ENCODE data around the gene SSR2.
"Not testable (repeated sequence)": the region's sequence is repeated elsewhere in the genome, so short reads cannot be mapped to it uniquely, and the experiment has no call there.

SSR2 gene

DNA sequence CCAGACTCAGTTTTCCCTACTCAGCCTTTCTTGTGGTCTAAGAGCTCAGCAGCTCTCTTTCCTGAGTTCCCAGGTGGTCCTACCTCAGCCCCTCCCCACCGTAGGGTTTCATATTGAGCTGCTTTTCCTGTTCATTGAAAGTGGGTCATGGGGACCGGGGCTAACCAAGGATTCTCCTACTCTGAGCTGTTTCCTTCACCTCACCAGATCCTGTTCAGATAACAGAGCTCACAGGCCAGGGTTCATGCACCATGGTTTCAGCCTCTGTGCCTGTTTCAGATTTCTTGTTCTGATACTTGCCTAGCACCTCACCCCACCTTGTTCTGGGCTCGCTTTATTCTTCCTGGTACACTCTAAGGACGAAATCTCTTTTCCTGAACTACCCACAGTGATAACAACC lies 24.3 kb upstream of the SSR2 start:
- DNase-seq = no peak

DNA sequence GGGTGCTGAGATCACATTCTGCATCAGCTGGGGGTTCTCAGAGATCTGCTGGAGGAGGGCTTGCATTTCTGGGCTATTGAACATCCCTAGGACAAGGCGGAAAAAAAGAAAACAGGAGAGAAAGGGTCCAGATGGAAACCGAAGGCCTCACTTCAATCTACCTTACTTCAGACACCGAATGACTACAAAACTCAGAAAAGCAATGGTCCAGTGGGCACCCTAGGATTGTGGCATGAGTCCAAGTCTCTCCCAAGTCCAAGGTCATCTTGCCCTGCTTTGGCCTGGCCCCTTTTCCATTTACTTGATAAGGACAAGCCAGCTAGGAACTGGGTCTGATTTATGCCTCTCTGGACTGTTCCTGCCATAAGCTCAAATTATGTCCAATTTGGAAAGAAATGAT lies 22.1 kb upstream of the SSR2 start:
- DNase-seq = no peak

DNA sequence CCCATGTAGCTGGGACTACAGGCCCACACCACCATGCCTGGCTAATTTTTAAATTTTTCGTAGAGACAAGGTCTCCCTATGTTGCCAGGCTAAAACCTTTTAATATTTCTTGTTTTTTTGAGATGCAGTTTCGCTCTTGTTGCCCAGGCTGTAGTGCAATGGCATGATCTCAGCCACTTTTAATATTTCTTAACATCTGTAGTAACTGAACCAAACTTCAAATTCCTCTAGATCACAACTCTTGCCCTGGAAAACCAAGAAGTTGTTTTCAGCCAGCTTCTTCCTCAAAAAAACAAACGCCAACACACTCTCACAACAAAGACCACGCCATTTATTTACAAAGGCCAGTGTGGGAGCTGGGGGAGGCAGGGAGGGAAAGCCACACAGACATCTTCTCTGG lies 14.2 kb upstream of the SSR2 start:
- not testable (repeated sequence) for DNase-seq

DNA sequence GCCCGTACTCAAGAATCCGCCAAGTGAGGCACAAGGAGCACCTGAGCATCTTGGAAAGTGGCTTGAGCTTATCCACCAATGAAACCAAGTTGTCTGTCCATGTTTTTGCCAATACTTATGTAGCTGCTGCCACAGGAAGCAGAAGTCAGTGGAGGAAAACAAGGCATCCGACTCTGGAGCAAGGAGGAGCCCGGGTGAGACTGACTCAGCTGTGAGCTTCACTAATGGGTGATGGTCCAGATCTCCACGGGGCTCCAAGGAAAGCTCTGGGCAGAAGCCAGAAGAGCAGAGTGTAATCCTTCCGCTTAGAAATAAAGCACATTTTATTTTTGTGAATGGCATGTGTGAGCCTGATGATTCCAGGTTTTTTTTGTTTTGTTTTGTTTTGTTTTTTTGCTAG lies 12.3 kb upstream of the SSR2 start:
- no peak for DNase-seq

DNA sequence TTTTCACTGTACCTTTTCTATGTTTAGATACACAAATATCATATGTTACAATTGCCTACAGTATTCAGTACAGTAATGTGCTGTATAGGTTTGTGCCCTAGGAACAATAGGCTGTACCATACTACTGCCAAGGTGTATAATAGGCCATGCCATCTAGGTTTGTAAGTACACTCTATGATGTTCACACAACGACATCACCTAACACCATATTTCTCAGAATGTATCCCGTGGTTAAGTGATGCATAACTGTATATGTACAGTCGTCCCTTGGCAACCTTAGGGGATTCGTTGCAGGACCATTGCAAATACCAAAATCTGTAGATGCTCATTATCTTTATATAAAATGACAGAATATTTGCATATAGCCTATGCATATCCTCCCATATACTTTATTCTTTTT lies 5.8 kb upstream of the SSR2 start:
- no peak for DNase-seq

DNA sequence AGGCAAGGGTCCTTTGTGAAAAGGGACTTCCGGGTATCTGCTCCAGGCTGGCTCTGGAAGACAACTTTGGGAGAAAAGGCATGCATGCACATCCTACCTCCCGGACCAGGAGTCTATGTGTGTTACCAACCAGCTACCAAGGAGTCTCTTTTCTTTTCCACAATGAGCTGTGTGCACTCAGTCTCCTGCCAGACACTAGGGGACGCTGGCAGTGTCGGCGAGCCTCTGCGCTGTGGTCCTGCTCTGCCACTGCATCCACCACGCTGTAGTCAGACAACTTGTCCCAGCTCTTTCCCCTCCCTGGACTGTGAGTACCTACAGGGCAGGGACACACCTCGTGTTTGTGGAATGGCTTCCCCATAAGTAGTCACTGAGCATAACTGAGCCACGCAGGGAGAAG lies 5.1 kb upstream of the SSR2 start:
- DNase-seq = no peak

DNA sequence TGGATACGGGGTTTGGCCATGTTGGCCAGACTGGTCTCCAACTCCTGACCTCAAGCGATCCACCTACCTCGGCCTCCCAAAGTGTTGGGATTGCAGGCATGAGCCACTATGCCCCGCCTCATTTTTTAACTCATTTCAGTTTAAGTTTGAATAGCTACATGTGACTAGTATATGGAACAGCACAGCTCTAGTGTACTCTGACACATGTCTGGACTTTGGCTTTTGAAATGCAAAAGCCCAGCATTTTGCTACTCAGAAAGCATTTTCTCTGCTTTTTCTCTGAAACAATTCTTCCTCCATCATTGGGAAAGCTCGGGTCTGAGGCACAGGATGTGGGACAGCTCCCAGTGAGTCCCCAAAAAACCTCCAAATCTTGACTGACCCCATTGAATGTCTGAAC lies 4.0 kb upstream of the SSR2 start:
- DNase-seq = no peak

DNA sequence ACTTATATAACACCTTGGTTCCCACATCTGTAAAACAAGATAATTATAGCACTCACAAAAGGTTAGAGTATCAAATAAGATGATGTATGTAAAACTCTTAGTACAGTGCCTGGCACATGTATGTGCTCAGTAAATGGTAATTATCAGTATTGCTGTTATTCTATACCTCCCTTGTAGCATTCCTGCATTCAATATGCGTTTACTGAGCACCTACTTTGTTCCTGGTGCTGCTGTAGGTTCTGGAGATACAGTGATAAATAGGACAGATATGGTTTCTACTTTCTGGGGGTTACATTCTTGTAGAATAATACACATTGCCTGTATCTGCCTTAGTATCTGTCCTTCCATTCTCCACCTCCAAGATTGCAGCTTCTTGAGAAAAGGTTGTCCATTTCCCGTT lies 1.2 kb upstream of the SSR2 start:
- DNase-seq = no peak

DNA sequence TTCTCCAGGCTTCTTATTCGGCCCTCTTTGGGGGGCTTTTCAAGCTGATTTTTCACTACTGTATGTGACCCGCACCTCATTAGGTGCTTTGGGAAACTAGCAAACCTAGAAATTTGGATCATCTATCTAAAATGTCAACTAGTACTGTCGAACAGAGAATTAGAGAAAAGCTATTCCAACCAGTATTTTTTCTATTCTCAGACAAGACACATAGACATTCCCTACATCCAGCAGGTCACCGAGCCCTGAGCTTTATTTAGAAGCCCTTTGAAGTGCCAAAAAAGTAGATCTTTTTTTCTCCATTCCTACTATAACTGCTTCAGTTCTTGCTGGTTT lies 310 bp upstream of the SSR2 start:
- no peak for DNase-seq

DNA sequence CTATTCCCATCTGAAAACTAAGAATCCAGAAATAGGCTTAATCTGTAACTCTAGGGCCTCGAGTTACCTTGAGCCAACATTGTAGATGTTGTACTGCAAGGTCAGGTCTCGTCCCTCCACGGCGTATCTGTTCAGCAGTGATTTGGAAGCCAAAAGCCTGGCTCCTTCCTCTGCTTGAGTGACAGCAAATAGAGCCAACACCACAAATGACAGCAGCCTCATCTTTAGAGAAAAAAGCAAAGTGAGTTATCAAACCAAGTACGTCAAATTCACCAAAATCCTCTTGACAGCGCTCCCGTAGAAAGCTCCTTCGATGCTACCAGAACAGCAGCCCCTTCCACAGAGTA lies 832 bp downstream of the SSR2 start:
- no peak for DNase-seq

DNA sequence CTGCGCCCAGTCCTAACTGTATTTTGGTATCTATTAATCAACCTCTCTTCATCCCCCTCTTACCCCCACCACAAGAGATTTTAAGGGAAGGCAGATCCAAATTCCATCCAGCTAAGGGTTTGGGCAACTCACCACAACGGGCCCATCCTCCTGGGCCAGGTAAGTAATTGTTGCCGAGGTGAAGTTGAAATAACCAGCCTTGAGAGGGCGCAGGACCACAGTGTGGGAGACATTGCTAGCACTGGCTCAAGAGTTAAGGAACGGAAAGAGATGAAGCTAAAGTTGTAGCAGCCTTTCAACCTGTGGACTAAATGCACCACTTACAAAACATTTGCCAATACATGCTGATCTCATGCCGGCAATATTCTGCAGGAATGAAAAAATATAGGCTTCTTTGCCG lies 5.9 kb downstream of the SSR2 start:
- DNase-seq = no peak

DNA sequence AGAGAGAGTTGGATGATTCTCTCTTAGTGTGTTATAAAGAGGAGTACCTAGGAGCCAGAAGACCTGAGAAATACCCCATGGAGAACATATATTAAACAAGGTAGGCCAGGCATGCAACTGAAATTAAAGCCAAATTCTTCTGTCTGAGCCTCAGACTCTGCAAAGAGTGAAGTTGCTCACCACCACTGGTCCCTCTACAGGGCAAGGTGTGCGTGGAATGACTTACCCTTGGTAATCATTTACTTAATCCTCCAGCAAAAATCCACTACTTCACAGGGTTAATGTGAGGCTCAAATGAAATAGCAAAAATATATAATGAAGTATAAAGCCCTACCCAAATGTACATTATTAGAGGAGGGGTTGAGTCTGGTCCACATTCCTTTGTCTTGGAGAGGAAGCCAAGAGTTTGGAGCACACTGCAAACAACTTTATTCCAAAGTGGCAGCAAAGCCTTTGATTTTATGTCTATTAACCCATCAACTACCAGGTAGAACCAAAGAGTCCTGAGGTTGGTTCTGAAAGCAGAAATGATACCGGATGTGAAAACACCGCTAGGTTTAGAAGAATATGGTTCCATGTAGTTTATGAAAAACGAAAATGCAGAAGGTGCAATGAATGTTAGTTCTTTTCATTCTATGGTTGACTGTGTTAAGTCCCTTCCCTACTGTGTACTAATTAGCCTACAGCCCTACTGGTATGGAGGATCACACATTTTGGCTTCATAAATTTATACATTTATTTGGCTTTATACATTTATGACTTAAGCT lies 8.5 kb downstream of the SSR2 start:
- no peak for DNase-seq

DNA sequence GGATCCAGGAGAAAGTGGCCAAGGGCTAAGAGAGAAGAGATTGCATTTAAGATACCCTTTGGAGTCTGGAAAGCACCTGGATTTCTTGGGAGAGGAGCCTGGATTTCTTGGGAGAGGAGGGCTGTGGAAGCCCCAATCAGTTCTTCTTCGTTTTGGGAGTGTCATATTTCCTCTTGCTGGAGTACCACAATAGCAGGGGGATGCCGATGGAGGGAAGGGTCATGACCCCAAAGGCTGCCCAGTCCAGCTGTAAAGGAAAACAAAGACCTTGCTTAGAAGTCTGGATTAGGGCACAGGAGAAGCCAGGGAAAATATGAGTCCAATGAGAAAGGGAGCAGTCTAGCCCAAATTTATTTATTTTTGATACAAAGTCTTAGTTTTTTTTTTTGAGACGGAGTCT lies 11.3 kb downstream of the SSR2 start:
- no peak for DNase-seq

DNA sequence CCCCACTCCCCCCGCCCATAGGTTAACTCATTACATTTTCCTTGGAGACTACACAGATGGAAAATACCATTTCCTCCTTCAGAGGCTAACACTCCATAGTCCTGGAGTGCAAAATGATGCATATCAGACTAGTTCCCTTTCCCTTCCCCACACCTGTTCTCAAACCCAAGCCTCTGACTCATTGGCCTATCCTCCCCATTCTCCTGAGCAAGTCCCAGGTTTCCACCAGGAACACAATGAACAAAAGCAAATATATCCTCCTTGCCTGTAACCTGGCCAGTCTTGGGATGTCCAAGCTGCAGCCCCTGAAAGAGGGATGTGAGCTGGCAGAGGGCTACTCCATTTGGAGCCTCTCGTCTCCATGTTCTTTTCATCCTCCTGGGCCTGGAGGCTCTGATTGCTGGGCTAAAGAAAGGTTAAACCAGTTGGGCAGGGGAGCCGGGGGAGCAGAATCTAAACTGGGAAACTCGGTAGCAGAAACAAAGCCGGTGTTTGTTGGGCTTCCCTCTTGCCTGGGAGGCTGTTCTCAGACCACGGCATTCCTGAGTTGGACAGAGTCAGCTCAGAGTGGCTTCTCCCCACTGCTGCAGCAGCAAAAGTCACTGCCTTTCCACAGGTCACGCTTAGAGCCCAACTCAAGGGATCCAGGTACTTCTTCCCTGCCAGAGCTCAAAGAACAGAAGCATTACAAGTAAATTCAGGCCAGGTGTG lies 13.9 kb downstream of the SSR2 start:
- no peak for DNase-seq

DNA sequence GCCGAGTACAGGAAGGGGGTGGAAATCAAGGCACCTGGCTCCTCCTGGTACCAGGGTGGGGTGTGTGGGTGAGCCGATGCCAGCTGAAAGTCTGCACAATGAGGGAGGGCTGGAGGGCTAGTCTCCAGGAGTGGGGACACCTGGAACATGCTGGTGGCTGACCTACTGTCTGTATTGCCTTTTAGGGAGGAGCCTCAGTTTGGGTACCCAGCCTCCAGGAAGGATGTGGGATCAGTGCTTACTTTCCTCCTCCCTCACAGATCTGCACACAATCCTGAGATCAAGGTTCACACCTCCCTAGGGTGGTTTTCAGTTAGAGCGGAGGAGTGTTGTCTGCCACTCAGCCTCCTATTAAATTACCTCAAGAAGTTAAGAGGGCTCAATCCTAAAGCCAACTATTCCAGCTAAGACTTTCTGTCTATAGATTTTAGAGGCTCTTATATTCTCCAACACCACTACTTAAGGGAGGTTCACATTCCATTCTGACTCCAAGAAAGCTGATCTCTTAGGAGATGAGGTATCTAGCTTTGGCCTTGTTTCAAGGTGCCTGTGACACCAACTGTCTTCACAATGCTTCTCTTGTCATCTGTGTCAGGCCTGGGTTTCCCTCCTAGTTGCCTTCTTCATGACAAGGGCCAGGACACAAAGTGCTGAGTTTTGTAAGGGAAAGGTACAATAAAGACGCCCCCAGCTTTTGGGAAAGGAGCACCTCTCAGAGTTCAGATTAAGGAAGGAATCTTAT lies 15.7 kb downstream of the SSR2 start:
- no peak for DNase-seq

DNA sequence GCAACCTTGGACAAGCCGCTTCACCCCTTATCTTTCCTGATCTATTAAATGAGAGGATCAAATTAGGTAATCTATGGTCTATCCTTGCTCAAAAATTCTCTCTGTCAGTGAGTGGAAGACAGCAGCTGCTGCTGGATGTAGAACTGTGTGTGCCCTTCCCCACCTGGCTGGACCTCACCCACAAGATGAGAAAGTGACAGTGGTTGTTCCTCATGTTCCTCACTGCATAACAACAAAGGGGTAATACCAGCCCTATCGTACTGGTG lies 16.9 kb downstream of the SSR2 start:
- DNase-seq = no peak

DNA sequence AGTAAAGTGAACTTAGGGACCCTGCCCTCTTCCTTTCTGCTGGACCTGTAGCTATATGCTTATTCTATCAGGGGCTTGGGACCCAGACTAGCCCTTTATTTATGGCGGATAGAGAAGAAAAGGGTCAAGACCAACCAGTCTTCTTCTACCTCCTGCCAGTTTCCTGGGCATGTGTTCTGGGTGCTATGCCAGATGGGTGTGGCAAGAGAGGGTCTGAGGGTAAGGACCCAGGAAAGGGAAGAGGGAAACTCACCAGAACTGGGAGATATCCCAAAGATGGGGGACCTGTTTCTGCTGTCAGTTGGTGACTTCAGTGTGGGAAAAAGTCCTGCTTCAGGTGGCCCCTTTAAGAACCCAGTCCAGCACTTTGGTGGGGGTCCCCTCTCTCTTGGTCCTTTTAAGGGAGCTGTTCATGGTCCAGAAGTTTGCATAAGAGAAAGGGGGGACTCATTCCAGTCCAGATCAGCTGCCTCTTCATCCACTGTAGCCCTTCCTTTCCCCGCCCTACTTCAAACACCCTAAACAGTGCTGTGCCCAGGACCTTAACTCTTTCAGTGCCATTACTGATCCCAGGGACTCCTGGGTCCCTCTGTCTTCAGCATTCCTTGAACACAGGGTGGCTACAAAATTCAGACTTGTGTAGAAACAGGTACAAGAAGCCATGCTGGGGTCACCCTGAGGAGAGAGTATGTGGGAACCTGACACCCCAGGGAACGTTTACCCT lies 18.4 kb downstream of the SSR2 start:
- DNase-seq = no peak

DNA sequence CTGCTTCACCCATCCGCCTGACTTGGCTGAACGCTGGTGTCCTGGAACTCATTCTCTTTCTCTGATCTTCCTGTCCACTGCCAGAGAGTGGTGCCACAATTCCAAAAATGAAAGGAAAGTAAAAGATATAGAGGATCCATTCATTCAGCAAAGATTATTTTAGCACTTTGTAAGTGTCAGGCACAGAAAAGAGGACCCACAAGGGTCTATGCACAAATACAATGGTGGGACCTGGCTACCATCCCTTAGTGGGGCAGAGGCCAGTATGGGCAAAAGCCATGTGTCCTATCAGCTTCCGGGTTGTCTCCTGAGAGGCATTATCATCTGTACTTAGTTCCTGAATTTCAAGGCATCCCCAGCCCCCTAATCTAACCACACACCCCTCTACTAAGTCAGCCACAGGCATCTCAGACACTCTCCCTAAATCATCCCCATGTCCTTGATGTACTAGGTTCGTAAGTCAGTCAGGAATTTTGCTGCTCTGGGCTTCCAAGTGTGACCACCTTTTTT lies 19.0 kb downstream of the SSR2 start:
- no peak for DNase-seq

DNA sequence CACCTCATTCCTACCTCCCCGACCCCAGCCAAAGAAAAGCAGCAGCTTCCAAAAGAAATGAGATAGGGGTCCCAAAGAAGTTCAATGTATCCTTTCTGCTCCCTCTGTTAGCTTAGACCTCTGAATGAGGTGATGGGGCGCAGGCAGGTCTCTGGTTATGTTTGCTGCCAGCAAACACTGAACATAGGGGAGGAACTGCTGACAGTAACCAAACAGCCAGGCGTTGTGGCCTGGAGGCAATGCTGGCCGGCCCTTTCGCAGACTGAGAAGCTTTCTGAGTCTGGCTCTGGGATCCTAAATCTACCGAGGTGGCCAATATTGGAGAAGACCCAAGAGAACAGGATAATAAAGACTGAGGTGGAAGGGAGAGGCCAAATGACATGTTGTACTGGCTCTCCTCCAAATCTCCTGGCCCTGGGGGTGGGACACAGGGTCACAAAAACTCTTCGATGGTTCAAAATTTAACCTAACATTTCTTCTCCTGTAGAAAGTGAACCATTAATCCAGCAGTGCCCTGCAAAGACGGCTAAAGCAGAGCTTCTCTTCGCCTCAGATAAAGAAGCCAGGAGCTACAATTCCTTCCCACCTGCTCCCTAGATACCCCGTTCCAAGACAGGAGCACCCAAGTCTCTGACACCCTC lies 19.6 kb downstream of the SSR2 start:
- no peak for DNase-seq

DNA sequence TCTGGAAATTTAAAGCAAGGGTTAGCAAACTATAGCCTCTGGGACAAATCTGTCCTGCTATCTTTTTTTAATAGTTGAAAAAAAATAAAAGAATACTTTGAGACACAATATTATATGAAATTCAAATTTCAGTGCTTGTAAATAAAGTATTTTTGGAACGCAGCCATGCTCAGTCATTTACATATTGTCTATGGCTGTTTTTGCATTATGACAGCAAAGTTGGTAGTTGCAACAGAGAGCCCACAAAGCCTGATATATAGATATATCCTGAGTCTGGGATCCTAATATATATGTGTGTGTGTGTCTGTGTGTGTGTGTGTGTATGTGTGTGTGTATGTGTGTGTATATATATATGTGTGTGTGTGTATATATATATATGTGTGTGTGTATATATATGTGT lies 20.8 kb downstream of the SSR2 start:
- DNase-seq = no peak

DNA sequence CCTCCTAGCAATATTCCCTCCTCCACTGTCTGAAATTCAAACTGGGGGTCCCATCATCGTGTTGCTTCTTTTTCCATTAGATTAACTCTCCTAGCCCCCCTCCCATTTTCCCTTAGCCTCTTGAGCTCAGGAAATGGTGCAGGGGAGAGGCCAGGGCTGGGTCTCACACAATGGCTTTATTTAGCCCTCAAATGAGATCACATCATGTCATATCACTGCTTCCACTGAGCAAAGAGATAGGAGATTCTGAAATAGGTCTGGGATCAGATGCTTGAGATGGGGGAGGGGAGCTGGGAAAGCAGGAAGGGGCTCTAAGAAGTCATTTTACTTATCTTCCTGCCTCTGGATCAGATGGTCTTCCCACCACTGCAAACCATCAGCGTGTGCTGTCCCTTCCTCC lies 24.6 kb downstream of the SSR2 start:
- DNase-seq = no peak

DNA sequence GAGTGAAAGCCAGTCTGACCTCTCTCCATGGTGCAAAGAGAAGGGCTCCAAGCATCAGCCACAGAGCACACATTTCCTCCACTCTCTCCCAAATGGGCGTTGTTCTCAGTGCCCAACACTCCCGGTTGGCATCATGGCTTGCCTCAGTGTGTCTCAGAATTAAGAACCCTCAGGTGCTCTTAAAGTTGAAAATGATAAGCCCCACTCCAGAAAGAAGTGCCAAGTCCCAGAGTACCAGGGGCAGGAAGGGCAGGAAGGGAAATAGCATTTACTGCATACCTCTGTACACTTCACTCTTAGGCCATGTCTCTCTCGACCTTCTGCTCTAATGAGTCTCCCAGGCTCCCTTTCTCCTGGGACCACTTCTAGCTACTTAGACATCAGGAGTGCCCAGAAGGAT lies 27.2 kb downstream of the SSR2 start:
- DNase-seq = no peak

DNA sequence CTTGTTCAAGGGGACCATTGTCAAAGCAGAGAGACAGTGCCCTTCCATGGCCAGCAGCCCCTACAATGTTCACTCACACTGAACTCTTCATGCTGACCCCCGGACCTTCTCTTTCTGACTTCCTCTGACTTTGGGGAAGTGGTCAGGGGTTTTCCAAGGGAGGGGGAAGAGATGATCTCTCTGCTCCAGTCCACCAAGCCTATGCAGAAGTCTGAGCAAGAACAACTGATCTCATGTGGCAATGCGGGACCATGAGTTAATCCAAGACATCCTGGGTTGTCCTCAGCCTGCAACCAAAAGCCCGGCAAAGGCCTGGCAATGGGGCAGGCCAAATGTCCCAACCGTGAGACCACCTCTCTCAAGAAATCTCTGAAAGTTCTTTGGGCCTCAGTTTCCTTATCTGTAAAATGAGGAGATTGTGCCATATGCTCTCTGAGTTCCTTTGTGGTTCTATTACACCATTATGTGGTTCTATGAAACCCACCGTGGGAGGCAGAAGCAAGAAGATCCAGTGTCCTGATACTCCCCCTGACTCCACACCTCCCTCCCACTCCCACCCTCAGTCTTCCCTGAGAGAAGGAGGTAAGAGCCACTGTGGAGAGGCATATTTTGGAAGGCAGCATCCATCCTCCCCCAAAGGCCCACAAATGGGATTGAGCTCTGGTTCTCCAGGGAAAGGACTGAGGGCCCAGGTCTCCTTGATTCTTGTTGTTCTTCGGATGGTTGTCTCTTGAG lies 30.6 kb downstream of the SSR2 start:
- DNase-seq = no peak

Measured in amniotic stem cell (primary cell).